ENCODE results near the gene TMEM186. TPM values are rescaled to one million over a fixed set of nuclear protein-coding genes. Genes with fewer than 3 reads are reported as not detected.
"Not testable (repeated sequence)": the region's sequence is repeated elsewhere in the genome, so short reads cannot be mapped to it uniquely, and the experiment has no call there.

TMEM186 gene
- total and polyA plus RNA-seq, 2 experiments from 2014 or later: 4.9 to 10.8 TPM

DNA sequence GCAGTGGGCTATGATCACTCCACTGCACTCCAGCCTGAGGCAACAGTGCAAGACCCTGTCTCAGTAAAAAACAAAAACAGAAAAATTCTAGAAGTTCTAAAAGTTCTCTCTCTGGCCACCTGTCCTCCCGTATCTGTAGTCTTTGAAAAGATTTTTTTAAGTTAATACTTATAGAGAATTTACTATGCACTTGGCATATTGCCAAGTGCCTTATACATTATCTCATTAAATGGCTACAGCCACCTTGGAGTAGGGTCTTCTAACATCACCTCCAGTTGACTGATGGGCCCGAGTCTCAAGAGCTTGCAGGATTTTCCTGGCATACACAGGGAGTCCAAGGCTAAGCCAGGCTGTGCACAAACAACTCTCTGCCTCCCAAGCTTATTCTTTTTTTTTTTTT lies 44.7 kb downstream of the TMEM186 start:
- H4K20me1 ChIP-seq (ENCODE audit: insufficient read depth): no peaks in the 10 kb centered on the region
- in situ Hi-C loops (cut with MboI): no loop called here
- no peak overlapping the region for H3K4me3 ChIP-seq
- H3K9me2 ChIP-seq (ENCODE audit: insufficient read depth): no peaks in the 10 kb centered on the region
- TF ChIP-seq EZH2phosphoT487 (IDR thresholded peaks at IDR 0.05; ENCODE audit: insufficient read depth, low read depth) (no peak), EZH2 (IDR thresholded peaks at IDR 0.05; ENCODE audit: insufficient read depth, poor library complexity, severe bottlenecking) (no peak)
- DNase-seq: no peak
- no peaks in the 10 kb centered on the region for H3K36me3 ChIP-seq (ENCODE audit: low read depth)
- H2AFZ ChIP-seq: no peak overlapping the region
- WGBS, 2 experiments (ENCODE audit: low coverage in 1 of 2, low lambda C conversion rate in 2 of 2, missing lambda C conversion rate in 2 of 2): 10 to 25% methylated on average over 2 of the region's 2 CpGs
- no peaks in the 10 kb centered on the region for H3K79me2 ChIP-seq (ENCODE audit: insufficient read depth)
- no peak overlapping the region for H3K4me2 ChIP-seq (ENCODE audit: unreplicated experiment)
- H3K9me3 ChIP-seq (ENCODE audit: low read depth): no peaks in the 10 kb centered on the region
- no peak overlapping the region for H3K9ac ChIP-seq
- no peaks in the 10 kb centered on the region for H3F3A ChIP-seq (ENCODE audit: insufficient read depth)
- H3K27ac ChIP-seq: no peak overlapping the region
- H3K27me3 ChIP-seq (replicated peaks; ENCODE audit: insufficient read depth): no peaks in the 10 kb centered on the region
- peaks cover 9% of the 10 kb centered on the region for H3K4me1 ChIP-seq (ENCODE audit: insufficient read depth)

DNA sequence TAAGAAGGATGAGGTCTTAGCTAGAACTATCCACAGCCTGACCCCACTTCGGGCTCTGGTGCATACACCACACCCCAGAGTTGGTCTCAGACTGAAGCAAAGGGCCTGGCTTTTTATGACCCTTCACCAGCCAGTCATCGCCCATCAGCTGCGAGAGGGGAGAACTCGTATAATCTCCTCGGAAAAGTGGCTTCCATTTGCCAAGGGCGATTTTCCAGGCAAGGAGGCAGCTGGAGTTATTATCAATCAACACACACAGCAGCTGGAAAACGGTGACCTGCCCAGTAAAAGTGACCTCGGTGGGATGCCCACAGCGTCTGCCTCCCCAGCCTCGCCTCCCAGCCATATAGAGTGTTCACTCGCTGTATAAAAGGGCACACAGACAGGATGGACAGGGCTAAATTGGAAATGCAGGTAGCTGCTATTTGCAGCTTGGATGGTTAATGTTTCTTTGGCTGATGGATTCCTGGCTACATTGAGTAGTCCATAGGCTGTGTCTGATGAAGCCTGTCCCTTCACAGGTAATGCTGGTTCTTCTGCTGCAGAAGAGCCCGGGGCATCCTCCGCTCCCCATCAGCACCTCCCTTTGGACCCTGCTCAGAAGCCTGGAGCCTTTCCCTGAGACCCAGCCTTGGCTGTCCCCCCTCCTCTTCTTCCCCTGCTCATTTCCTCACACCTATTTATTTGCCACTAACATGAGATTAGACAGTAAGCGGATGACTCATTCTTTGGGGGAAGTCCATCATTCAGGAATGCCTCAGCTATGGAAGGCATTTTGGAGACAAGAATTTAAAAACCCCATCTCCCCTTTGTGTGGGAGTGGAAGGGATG lies 45.7 kb downstream of the TMEM186 start:
- no peak for TF ChIP-seq EZH2phosphoT487 (IDR thresholded peaks at IDR 0.05; ENCODE audit: insufficient read depth, low read depth)
- no peak for TF ChIP-seq EZH2 (IDR thresholded peaks at IDR 0.05; ENCODE audit: insufficient read depth, poor library complexity, severe bottlenecking)
- Histone ChIP-seq H3K4me1 (ENCODE audit: insufficient read depth) (peaks cover 9% of the 10 kb centered on the region), H3K9ac (no peak overlapping the region), H3K9me2 (ENCODE audit: insufficient read depth) (no peaks in the 10 kb centered on the region), H4K20me1 (ENCODE audit: insufficient read depth) (no peaks in the 10 kb centered on the region), H3K27ac (no peak overlapping the region), H3K79me2 (ENCODE audit: insufficient read depth) (no peaks in the 10 kb centered on the region), H3K9me3 (ENCODE audit: low read depth) (no peaks in the 10 kb centered on the region), H3K27me3 (replicated peaks; ENCODE audit: insufficient read depth) (no peaks in the 10 kb centered on the region), H2AFZ (no peak overlapping the region), H3K4me3 (no peak overlapping the region), H3F3A (ENCODE audit: insufficient read depth) (no peaks in the 10 kb centered on the region), H3K36me3 (ENCODE audit: low read depth) (no peaks in the 10 kb centered on the region), H3K4me2 (ENCODE audit: unreplicated experiment) (peak overlapping the region; percentile 1)
- 74 to 78% methylated on average over 14 of the region's 14 CpGs for WGBS, 2 experiments (ENCODE audit: low coverage in 1 of 2, low lambda C conversion rate in 2 of 2, missing lambda C conversion rate in 2 of 2)
- in situ Hi-C loops (cut with MboI): no loop called here
- DNase-seq: peak; percentile 80

DNA sequence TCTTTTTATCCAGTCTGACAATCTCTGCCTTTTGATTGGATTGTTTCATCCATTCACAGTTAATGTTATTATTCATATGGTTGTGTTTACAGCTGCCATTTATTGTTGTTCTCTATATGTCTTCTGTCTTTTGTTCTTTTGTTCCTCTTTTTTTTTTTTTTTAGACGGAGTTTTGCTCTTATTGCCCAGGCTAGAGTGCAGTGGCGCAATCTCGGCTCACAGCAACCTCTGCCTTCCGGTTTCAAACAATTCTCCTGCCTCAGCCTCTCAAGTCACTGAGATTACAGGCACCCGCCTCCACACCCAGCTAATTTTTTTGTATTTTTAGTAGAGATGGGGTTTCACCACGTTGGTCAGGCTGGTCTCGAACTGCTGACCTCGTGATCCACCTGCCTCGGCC lies 48.5 kb downstream of the TMEM186 start:
- H4K20me1 ChIP-seq (ENCODE audit: insufficient read depth); H3K9ac ChIP-seq; H3K4me2 ChIP-seq (ENCODE audit: unreplicated experiment); H3K4me3 ChIP-seq; H3K4me1 ChIP-seq (ENCODE audit: insufficient read depth); H3K27me3 ChIP-seq (replicated peaks; ENCODE audit: insufficient read depth); H3K27ac ChIP-seq; H2AFZ ChIP-seq; H3K9me3 ChIP-seq (ENCODE audit: low read depth); H3K79me2 ChIP-seq (ENCODE audit: insufficient read depth); H3F3A ChIP-seq (ENCODE audit: insufficient read depth); H3K9me2 ChIP-seq (ENCODE audit: insufficient read depth); in situ Hi-C loops (cut with MboI); H3K36me3 ChIP-seq (ENCODE audit: low read depth); DNase-seq: not testable (repeated sequence)
- WGBS, 2 experiments (ENCODE audit: low coverage in 1 of 2, low lambda C conversion rate in 2 of 2, missing lambda C conversion rate in 2 of 2): 73 to 78% methylated on average over 9 of the region's 9 CpGs

Other genes starting within 250 kb of the TMEM186 start
- not detected in 2 replicates for gene TMEM114, start 207.1 kb downstream of the TMEM186 start, total RNA-seq (2014; rRNA removed; shearing (Covaris generic))
- gene TMEM114, start 207.1 kb downstream of the TMEM186 start, polyA plus RNA-seq (2016; fragmentation: Nextera tagmentation; extraction: Ambion mirVana): not detected in 2 replicates
- 31.5 and 36.9 TPM in 2 replicates for gene METTL22, start 175.9 kb downstream of the TMEM186 start, total RNA-seq (2014; rRNA removed; shearing (Covaris generic))
- 41.6 and 46.1 TPM in 2 replicates for gene METTL22, start 175.9 kb downstream of the TMEM186 start, polyA plus RNA-seq (2016; fragmentation: Nextera tagmentation; extraction: Ambion mirVana)
- gene ABAT, start 123.0 kb downstream of the TMEM186 start, total RNA-seq (2014; rRNA removed; shearing (Covaris generic)): 5.2 and 8.0 TPM in 2 replicates
- 4.0 and 4.7 TPM in 2 replicates for gene ABAT, start 123.0 kb downstream of the TMEM186 start, polyA plus RNA-seq (2016; fragmentation: Nextera tagmentation; extraction: Ambion mirVana)
- gene PMM2, start 200 bp upstream of the TMEM186 start, total RNA-seq (2014; rRNA removed; shearing (Covaris generic)): 39.6 and 61.6 TPM in 2 replicates
- 45.7 and 46.4 TPM in 2 replicates for gene PMM2, start 200 bp upstream of the TMEM186 start, polyA plus RNA-seq (2016; fragmentation: Nextera tagmentation; extraction: Ambion mirVana)
- 129 and 143 TPM in 2 replicates for gene CARHSP1, start 71.4 kb upstream of the TMEM186 start, total RNA-seq (2014; rRNA removed; shearing (Covaris generic))
- 150 and 156 TPM in 2 replicates for gene CARHSP1, start 71.4 kb upstream of the TMEM186 start, polyA plus RNA-seq (2016; fragmentation: Nextera tagmentation; extraction: Ambion mirVana)
- not detected in 2 replicates for gene LITAFD, start 84.7 kb upstream of the TMEM186 start, total RNA-seq (2014; rRNA removed; shearing (Covaris generic))
- gene LITAFD, start 84.7 kb upstream of the TMEM186 start, polyA plus RNA-seq (2016; fragmentation: Nextera tagmentation; extraction: Ambion mirVana): not detected in 2 replicates
- 28.3 and 30.6 TPM in 2 replicates for gene USP7, start 166.3 kb upstream of the TMEM186 start, total RNA-seq (2014; rRNA removed; shearing (Covaris generic))
- gene USP7, start 166.3 kb upstream of the TMEM186 start, polyA plus RNA-seq (2016; fragmentation: Nextera tagmentation; extraction: Ambion mirVana): 13.2 and 13.3 TPM in 2 replicates

Measured in GM23248 (cell line).